Neural cell (in vitro differentiated cells): ENCODE data around the gene TMEM115. TPM values are rescaled to one million over a fixed set of nuclear protein-coding genes. Genes with fewer than 3 reads are reported as not detected.

ENCODE experiments used
- H2AFZ ChIP-seq: fragments of 200-600, 300-800 bp; sonication (generic), shearing (Covaris generic); 2 replicates; pipeline ENCODE4 v1.6.0; 2014; ENCODE audit warnings: low read depth, mild to moderate bottlenecking, antibody characterized with exemption, low read length, moderate library complexity
- H3F3A ChIP-seq: fragments of 200-600 bp; shearing (Covaris generic); 2 replicates; pipeline ENCODE4 v1.6.1; 2016; ENCODE audit warnings: mild to moderate bottlenecking, moderate library complexity, mixed read lengths, antibody characterized with exemption, low read length; ENCODE audit not compliant: insufficient read depth, poor library complexity, severe bottlenecking
- H3K27ac ChIP-seq: fragments of 200-600, 300-800 bp; sonication (generic), shearing (Covaris generic); 2 replicates; pipeline ENCODE4 v1.5.1; 2014; ENCODE audit warnings: mild to moderate bottlenecking, low read length, moderate library complexity
- H3K27me3 ChIP-seq: fragments of 300-800, 200-600 bp; sonication (generic), shearing (Covaris generic); 2 replicates; pipeline ENCODE4 v1.6.0; 2014; ENCODE audit warnings: mild to moderate bottlenecking, low read depth, low read length, moderate library complexity; ENCODE audit not compliant: insufficient read depth
- H3K36me3 ChIP-seq: fragments of 300-800, 200-600 bp; sonication (generic), shearing (Covaris generic); 2 replicates; pipeline ENCODE4 v1.5.1; 2014; ENCODE audit warnings: mild to moderate bottlenecking, antibody characterized with exemption, low read length, moderate library complexity; ENCODE audit not compliant: insufficient read depth
- H3K4me2 ChIP-seq: fragments of 300-800, 200-600 bp; sonication (generic), shearing (Covaris generic); 2 replicates; pipeline ENCODE4 v1.6.0; 2014; ENCODE audit warnings: mild to moderate bottlenecking, low read length
- H3K4me3 ChIP-seq: fragments of 300-800, 200-600 bp; sonication (generic), shearing (Covaris generic); 2 replicates; pipeline ENCODE4 v1.5.1; 2014; ENCODE audit warnings: mild to moderate bottlenecking, low read length, moderate library complexity
- H3K79me2 ChIP-seq: fragments of 200-600 bp; shearing (Covaris generic); replicated peaks from 2 replicates; pipeline ENCODE4 v1.6.0; 2014; ENCODE audit warnings: mild to moderate bottlenecking, low read length, moderate library complexity; ENCODE audit not compliant: insufficient read depth
- H3K9ac ChIP-seq: fragments of 300-800, 200-600 bp; sonication (generic), shearing (Covaris generic); 2 replicates; pipeline ENCODE4 v1.6.1; 2016; ENCODE audit warnings: mild to moderate bottlenecking, low read length, mixed read lengths
- H3K9me2 ChIP-seq: fragments of 200-600 bp; shearing (Covaris generic); 2 replicates; pipeline ENCODE4 v1.6.1; 2016; ENCODE audit warnings: mild to moderate bottlenecking, low read length, mixed read lengths; ENCODE audit not compliant: insufficient read depth
- H3K9me3 ChIP-seq: fragments of 200-600, 300-800 bp; sonication (generic), shearing (Covaris generic); 2 replicates; pipeline ENCODE4 v1.6.1; 2016; ENCODE audit warnings: mild to moderate bottlenecking, mixed run types, low read length, moderate library complexity, mixed read lengths
- H4K20me1 ChIP-seq: fragments of 200-600 bp; shearing (Covaris generic); 2 replicates; pipeline ENCODE4 v1.6.1; 2016; ENCODE audit warnings: mild to moderate bottlenecking, mixed run types; ENCODE audit not compliant: insufficient read depth
- CTCF ChIP-seq: fragments of 450-650 bp; IDR thresholded peaks from 2 replicates; pipeline ENCODE4 v1.5.1; 2014; ENCODE audit warnings: antibody characterized with exemption, mild to moderate bottlenecking, moderate library complexity; ENCODE audit not compliant: poor library complexity, severe bottlenecking
- EP300 ChIP-seq: fragments of 450-650 bp; conservative IDR thresholded peaks from 2 replicates; pipeline ENCODE4 v1.6.1; 2014; ENCODE audit warnings: antibody characterized with exemption, mild to moderate bottlenecking, moderate library complexity; ENCODE audit not compliant: poor library complexity, severe bottlenecking
- EZH2 ChIP-seq: fragments of 200-600, 300-800 bp; shearing (Covaris generic), sonication (generic); IDR thresholded peaks from 2 replicates; pipeline ENCODE4 v1.6.1; 2014; ENCODE audit warnings: antibody characterized with exemption, low read length, borderline replicate concordance, mild to moderate bottlenecking; ENCODE audit not compliant: insufficient read depth, poor library complexity, severe bottlenecking
- MXI1 ChIP-seq: fragments of 450-650 bp; conservative IDR thresholded peaks from 2 replicates; pipeline ENCODE4 v1.6.1; 2014; ENCODE audit warnings: antibody characterized with exemption, mild to moderate bottlenecking; ENCODE audit not compliant: poor library complexity, severe bottlenecking
- POLR2AphosphoS5 ChIP-seq: IDR thresholded peaks from 2 replicates; pipeline ENCODE4 v1.6.1; 2012
- RAD21 ChIP-seq: fragments of 450-650 bp; conservative IDR thresholded peaks from 2 replicates; pipeline ENCODE4 v1.6.1; 2014; ENCODE audit warnings: antibody characterized with exemption, mild to moderate bottlenecking, moderate library complexity
- REST ChIP-seq: IDR thresholded peaks from 2 replicates; pipeline ENCODE4 v1.6.1; 2012; ENCODE audit warnings: borderline replicate concordance
- SMC3 ChIP-seq: fragments of 450-650 bp; conservative IDR thresholded peaks from 2 replicates; pipeline ENCODE4 v1.6.1; 2014; ENCODE audit warnings: antibody characterized with exemption, mild to moderate bottlenecking, moderate library complexity; ENCODE audit not compliant: poor library complexity
- TAF1 ChIP-seq: IDR thresholded peaks from 2 replicates; pipeline ENCODE4 v1.6.1; 2012; ENCODE audit warnings: low read depth
- polyA plus RNA-seq: library from polyadenylated mRNA; depleted of rRNA; stranded (reverse); fragments of >200 nt; gene quantifications from 2 replicates; pipeline ENCODE4 v1.2.3, GENCODE V29; 2014

Gene TMEM115
- polyA plus RNA-seq, 1 donor from 2014 or later = 17.8 TPM

- Histone ChIP-seq H3F3A (no peaks in the 10 kb centered on the region), H3K27ac (no peak overlapping the region), H2AFZ (no peak overlapping the region), H3K27me3 (no peaks in the 10 kb centered on the region), H3K4me2 (no peak overlapping the region), H3K4me3 (no peak overlapping the region), H3K36me3 (no peaks in the 10 kb centered on the region), H4K20me1 (no peaks in the 10 kb centered on the region), H3K9me3 (no peaks in the 10 kb centered on the region), H3K79me2 (peaks cover 19% of the 10 kb centered on the region), H3K9me2 (no peaks in the 10 kb centered on the region), H3K9ac (no peak overlapping the region)
- TF ChIP-seq MXI1 (no peak), SMC3 (no peak), EP300 (no peak), CTCF (no peak), EZH2 (no peak), RAD21 (no peak), TAF1 (no peak), POLR2AphosphoS5 (no peak), REST (no peak)
Observed at GRCh38 chr3:50325113-50325480, 34.2 kb downstream of the TMEM115 start.

GRCh38 chr3:50324351-50325112, 34.8 kb downstream of the TMEM115 start:
- H4K20me1 ChIP-seq = no peaks in the 10 kb centered on the region
- no peaks in the 10 kb centered on the region for H3K9me3 ChIP-seq
- no peaks in the 10 kb centered on the region for H3F3A ChIP-seq
- no peak for TF ChIP-seq REST
- TF ChIP-seq POLR2AphosphoS5 = no peak
- TF ChIP-seq MXI1 = peak; percentile 25
- TF ChIP-seq TAF1 = no peak
- TF ChIP-seq EZH2 = no peak
- TF ChIP-seq EP300 = no peak
- peak; percentile 73 for TF ChIP-seq SMC3
- TF ChIP-seq RAD21 = peak; percentile 63
- peak; percentile 76 for TF ChIP-seq CTCF
- no peak overlapping the region for H3K4me3 ChIP-seq
- H3K36me3 ChIP-seq = no peaks in the 10 kb centered on the region
- no peaks in the 10 kb centered on the region for H3K27me3 ChIP-seq
- no peak overlapping the region for H3K4me2 ChIP-seq
- peaks cover 25% of the 10 kb centered on the region for H3K79me2 ChIP-seq
- H3K9me2 ChIP-seq = no peaks in the 10 kb centered on the region
- H2AFZ ChIP-seq = no peak overlapping the region
- no peak overlapping the region for H3K9ac ChIP-seq
- H3K27ac ChIP-seq = no peak overlapping the region
